ENCODE data around the gene NR5A1. TPM values are rescaled to one million over a fixed set of nuclear protein-coding genes. Genes with fewer than 3 reads are reported as not detected.

NR5A1 gene
- total and polyA plus RNA-seq, 2 of the 13 experiments (the other 11 are each of a cell fraction or from before 2014, with no cell fraction given), result 28.9 to 44.7 TPM

DNA sequence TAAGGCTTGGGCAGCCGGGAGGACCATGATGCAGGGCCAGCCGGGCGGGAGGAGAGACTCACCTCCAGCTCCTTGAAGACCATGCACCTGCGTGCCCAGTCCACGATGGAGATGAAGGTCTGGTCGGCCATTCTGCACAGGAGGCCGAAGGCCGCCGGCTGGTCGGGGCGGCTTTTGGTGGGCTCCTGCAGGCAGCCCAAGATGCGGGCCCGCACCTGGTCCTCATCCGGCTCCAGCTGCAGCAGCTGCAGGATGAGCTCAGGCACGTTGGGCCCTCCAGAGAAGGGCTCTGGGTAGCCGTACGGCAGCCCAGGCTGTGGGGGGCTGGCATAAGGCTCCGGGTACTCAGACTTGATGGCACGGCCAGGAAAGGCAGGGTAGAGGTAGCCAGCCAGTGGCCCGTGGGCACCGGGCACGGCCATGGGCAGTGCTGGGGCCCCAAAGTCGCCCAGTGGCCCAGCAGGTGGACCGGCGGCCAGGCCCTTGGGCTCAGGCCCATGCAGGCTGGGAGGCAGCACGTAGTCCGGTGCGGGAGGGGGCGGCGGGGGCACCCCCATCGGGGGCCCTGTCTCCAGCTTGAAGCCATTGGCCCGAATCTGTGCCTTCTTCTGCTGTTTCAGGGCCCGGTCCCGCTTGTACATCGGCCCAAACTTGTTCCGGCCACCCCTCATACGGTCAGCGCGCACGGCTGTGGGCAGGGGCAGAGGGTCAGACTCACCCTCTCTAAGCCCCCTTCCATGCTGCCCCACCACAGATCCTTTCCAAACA, 7.0 kb downstream of the NR5A1 start (continued):
- TF ChIP-seq, protein P1, sequence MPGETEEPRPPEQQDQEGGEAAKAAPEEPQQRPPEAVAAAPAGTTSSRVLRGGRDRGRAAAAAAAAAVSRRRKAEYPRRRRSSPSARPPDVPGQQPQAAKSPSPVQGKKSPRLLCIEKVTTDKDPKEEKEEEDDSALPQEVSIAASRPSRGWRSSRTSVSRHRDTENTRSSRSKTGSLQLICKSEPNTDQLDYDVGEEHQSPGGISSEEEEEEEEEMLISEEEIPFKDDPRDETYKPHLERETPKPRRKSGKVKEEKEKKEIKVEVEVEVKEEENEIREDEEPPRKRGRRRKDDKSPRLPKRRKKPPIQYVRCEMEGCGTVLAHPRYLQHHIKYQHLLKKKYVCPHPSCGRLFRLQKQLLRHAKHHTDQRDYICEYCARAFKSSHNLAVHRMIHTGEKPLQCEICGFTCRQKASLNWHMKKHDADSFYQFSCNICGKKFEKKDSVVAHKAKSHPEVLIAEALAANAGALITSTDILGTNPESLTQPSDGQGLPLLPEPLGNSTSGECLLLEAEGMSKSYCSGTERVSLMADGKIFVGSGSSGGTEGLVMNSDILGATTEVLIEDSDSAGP (CRISPR knock-in tag; IDR thresholded peaks at IDR 0.05; ENCODE audit: borderline replicate concordance), result 0 out of 2 replicates have a peak, but pooled peaks have one; percentile 16
- peak; percentile 67 for TF ChIP-seq AGO2 (optimal IDR thresholded peaks at IDR 0.05; ENCODE audit: low read depth, low read length)

DNA sequence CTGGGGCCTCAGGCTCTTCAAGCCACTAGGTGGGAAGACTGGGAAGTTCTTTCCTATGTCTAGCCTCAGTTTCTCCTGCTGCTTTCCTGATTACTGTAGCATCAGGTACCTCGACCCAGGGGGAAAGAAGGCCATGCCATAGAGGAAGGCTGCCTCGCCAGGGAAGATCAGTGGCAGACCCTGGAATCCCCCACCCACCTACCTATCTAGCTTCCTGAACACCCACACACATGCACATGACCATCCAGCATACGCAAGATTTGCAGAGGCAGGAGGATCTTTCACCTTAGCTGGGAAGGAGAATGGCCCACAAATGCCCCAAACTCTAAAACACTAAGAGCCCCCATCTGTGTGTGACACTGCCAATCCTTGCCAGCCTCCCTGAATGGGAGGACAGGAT, 8.0 kb downstream of the NR5A1 start:
- Histone ChIP-seq H3K79me2 (ENCODE audit: insufficient read depth, low read length) (no peaks in the 10 kb centered on the region), H4K20me1 (ENCODE audit: insufficient read depth, low read length) (no peaks in the 10 kb centered on the region), H3K4me2 (ENCODE audit: low read depth, low read length) (no peak overlapping the region; the same call in 1 of the 2 replicates), H3K27ac (ENCODE audit: extremely low read length, insufficient read depth, low read length) (peak overlapping the region; percentile 50), H3K9me3 (ENCODE audit: low read length) (no peaks in the 10 kb centered on the region), H2AFZ (ENCODE audit: low read length) (no peak overlapping the region), H3K9ac (ENCODE audit: insufficient read depth, low read depth, low read length) (no peak overlapping the region), H3K4me1 (ENCODE audit: insufficient read depth, low read length) (peaks cover 27% of the 10 kb centered on the region), H3K27me3 (ENCODE audit: control insufficient read depth in 1 of 2, insufficient read depth in 2 of 2, low read length in 2 of 2) (no peaks in the 10 kb centered on the region), H3K36me3 (replicated peaks in 1 of 2; ENCODE audit: control insufficient read depth in 1 of 2, insufficient read depth in 2 of 2, low read length in 2 of 2) (peaks cover 10 to 15% of the 10 kb centered on the region in 2 experiments; a peak in 2 of 5 replicates), H3K4me3 (replicated peaks in 1 of 3; ENCODE audit: insufficient read depth in 1 of 3, low read depth in 2 of 3, low read length in 3 of 3) (no peak overlapping the region)
- no TSS peak for BruUV-seq (replicated peaks)
- intact Hi-C loops (cut with micrococcal nuclease; ENCODE audit: unreplicated experiment) (no loop called here), in situ Hi-C loops (cut with HindIII; ENCODE audit: extremely low pct_ligation_motif_present, low pct_unique_long_range_greater_than_20kb) (no loop called here)
- no peak for FAIRE-seq
- WGBS (ENCODE audit: low lambda C conversion rate), result 100% methylated on average over 2 of the region's 3 CpGs
- POLR2A ChIA-PET, result no interaction called here
- CTCF ChIA-PET (ENCODE audit: low intra/inter-chr PET ratio, low total read pairs), result no interaction called here
- ATAC-seq, result no peak
- DNase-seq (ENCODE audit: low spot score), result no peak
- TF ChIP-seq, protein P2, sequence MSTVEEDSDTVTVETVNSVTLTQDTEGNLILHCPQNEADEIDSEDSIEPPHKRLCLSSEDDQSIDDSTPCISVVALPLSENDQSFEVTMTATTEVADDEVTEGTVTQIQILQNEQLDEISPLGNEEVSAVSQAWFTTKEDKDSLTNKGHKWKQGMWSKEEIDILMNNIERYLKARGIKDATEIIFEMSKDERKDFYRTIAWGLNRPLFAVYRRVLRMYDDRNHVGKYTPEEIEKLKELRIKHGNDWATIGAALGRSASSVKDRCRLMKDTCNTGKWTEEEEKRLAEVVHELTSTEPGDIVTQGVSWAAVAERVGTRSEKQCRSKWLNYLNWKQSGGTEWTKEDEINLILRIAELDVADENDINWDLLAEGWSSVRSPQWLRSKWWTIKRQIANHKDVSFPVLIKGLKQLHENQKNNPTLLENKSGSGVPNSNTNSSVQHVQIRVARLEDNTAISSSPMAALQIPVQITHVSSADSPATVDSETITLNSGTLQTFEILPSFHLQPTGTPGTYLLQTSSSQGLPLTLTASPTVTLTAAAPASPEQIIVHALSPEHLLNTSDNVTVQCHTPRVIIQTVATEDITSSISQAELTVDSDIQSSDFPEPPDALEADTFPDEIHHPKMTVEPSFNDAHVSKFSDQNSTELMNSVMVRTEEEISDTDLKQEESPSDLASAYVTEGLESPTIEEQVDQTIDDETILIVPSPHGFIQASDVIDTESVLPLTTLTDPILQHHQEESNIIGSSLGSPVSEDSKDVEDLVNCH (CRISPR knock-in tag; IDR thresholded peaks at IDR 0.05), result no peak
- TF ChIP-seq ZNF747 (CRISPR knock-in tag; IDR thresholded peaks at IDR 0.05; ENCODE audit: borderline replicate concordance) (no peak), SAP130 (CRISPR knock-in tag; IDR thresholded peaks at IDR 0.05; ENCODE audit: low read depth) (no peak), ZZZ3 (CRISPR knock-in tag; IDR thresholded peaks at IDR 0.05; ENCODE audit: borderline replicate concordance) (no peak), KDM5A (IDR thresholded peaks at IDR 0.05; ENCODE audit: borderline replicate concordance, low read length) (no peak), ZNF263 (CRISPR knock-in tag; IDR thresholded peaks at IDR 0.05) (no peak), HNRNPL (IDR thresholded peaks at IDR 0.05; ENCODE audit: low read depth, low read length) (no peak), RARG (CRISPR knock-in tag; IDR thresholded peaks at IDR 0.05; ENCODE audit: low read depth) (no peak), ZNF20 (CRISPR knock-in tag; IDR thresholded peaks at IDR 0.05) (no peak), TOPORS (CRISPR knock-in tag; IDR thresholded peaks at IDR 0.05) (no peak), ZNF550 (CRISPR knock-in tag; IDR thresholded peaks at IDR 0.05; ENCODE audit: borderline replicate concordance) (no peak)
- TF ChIP-seq, protein P3, sequence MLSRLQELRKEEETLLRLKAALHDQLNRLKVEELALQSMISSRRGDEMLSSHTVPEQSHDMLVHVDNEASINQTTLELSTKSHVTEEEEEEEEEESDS (CRISPR knock-in tag; IDR thresholded peaks at IDR 0.05; ENCODE audit: borderline replicate concordance), result no peak
- TF ChIP-seq, protein P4, sequence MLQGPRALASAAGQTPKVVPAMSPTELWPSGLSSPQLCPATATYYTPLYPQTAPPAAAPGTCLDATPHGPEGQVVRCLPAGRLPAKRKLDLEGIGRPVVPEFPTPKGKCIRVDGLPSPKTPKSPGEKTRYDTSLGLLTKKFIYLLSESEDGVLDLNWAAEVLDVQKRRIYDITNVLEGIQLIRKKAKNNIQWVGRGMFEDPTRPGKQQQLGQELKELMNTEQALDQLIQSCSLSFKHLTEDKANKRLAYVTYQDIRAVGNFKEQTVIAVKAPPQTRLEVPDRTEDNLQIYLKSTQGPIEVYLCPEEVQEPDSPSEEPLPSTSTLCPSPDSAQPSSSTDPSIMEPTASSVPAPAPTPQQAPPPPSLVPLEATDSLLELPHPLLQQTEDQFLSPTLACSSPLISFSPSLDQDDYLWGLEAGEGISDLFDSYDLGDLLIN (CRISPR knock-in tag; IDR thresholded peaks at IDR 0.05; ENCODE audit: borderline replicate concordance), result no peak
